Neural progenitor cell (in vitro differentiated cells): ENCODE measurements around the gene ACSS3. TPM values are rescaled to one million over a fixed set of nuclear protein-coding genes. Genes with fewer than 3 reads are reported as not detected.

Experiments
- DNase-seq: peaks from one replicate; pipeline ENCODE4 v3.0.0-alpha.2; 2016; ENCODE audit warnings: low spot score
- H2AFZ ChIP-seq: fragments of 200-600 bp; sonication (generic); replicated peaks from 2 replicates; pipeline ENCODE4 v1.6.1; 2016; ENCODE audit warnings: antibody characterized with exemption
- H3F3A ChIP-seq: fragments of 200-600 bp; sonication (generic); 2 replicates; pipeline ENCODE4 v1.6.1; 2016; ENCODE audit warnings: antibody characterized with exemption, low read depth
- H3K27ac ChIP-seq: fragments of 200-600 bp; sonication (generic); 2 replicates; pipeline ENCODE4 v1.5.1; 2016; ENCODE audit warnings: mild to moderate bottlenecking
- H3K27me3 ChIP-seq: fragments of 200-600 bp; sonication (generic); 2 replicates; pipeline ENCODE4 v1.6.1; 2016; ENCODE audit warnings: mild to moderate bottlenecking, moderate library complexity
- H3K36me3 ChIP-seq: fragments of 200-600 bp; sonication (generic); 2 replicates; pipeline ENCODE4 v1.5.1; 2016
- H3K4me1 ChIP-seq: fragments of 200-600 bp; sonication (generic); 2 replicates; pipeline ENCODE4 v1.6.1; 2016; ENCODE audit warnings: mixed run types
- H3K4me2 ChIP-seq: fragments of 200-600 bp; sonication (generic); 2 replicates; pipeline ENCODE4 v1.6.1; 2016
- H3K4me3 ChIP-seq: fragments of 200-600 bp; sonication (generic); 2 replicates; pipeline ENCODE4 v1.5.1; 2016
- H3K79me2 ChIP-seq: fragments of 200-600 bp; sonication (generic); 2 replicates; pipeline ENCODE4 v1.6.1; 2016; ENCODE audit warnings: low read depth
- H3K9ac ChIP-seq: fragments of 200-600 bp; sonication (generic); 2 replicates; pipeline ENCODE4 v1.6.1; 2016
- H3K9me3 ChIP-seq: fragments of 200-600 bp; sonication (generic); 2 replicates; pipeline ENCODE4 v1.5.1; 2016; ENCODE audit warnings: low read depth
- H4K20me1 ChIP-seq: fragments of 200-600 bp; sonication (generic); 2 replicates; pipeline ENCODE4 v1.6.1; 2016; ENCODE audit warnings: low read depth
- H3K27ac Mint-ChIP-seq: 3 replicates; pipeline ENCODE4 v1.8.0; 2021; ENCODE audit warnings: mixed read lengths
- H3K27me3 Mint-ChIP-seq: 2 replicates; pipeline ENCODE4 v1.8.0; 2022; ENCODE audit warnings: low read depth, mild to moderate bottlenecking, inconsistent platforms, moderate library complexity, mixed read lengths; ENCODE audit not compliant: insufficient read depth
- H3K36me3 Mint-ChIP-seq: 3 replicates; pipeline ENCODE4 v1.8.0; 2021; ENCODE audit warnings: mixed read lengths
- H3K4me1 Mint-ChIP-seq: 3 replicates; pipeline ENCODE4 v1.8.0; 2021; ENCODE audit warnings: mixed read lengths
- H3K4me3 Mint-ChIP-seq: 3 replicates; pipeline ENCODE4 v1.8.0; 2021; ENCODE audit warnings: mild to moderate bottlenecking, moderate library complexity, mixed read lengths
- H3K9me3 Mint-ChIP-seq: 3 replicates; pipeline ENCODE4 v1.8.0; 2020; ENCODE audit warnings: mixed read lengths
- EZH2 ChIP-seq: fragments of 200-600 bp; sonication (generic); IDR thresholded peaks from 2 replicates; pipeline ENCODE4 v1.6.1; 2017; ENCODE audit warnings: antibody characterized with exemption, mild to moderate bottlenecking, moderate library complexity
- EZH2phosphoT487 ChIP-seq: fragments of 200-600 bp; sonication (generic); IDR thresholded peaks from 2 replicates; pipeline ENCODE4 v1.6.1; 2017; ENCODE audit warnings: antibody characterized with exemption
- total RNA-seq: library from RNA; depleted of rRNA; stranded (reverse); fragments of >200 nt; gene quantifications from 2 replicates; pipeline ENCODE4 v1.2.3, GENCODE V29; 2015; ENCODE audit warnings: low replicate concordance
- TF ChIP-seq, protein P1 (sequence below): fragments of 200-600 bp; sonication (generic); IDR thresholded peaks from 2 replicates; pipeline ENCODE4 v1.5.1; 2017; ENCODE audit warnings: antibody characterized with exemption, mild to moderate bottlenecking

ACSS3 gene
- total RNA-seq, 1 donor from 2014 or later: 26.5 TPM

GRCh38 chr12:81229759-81230158 is 151.9 kb downstream of the ACSS3 start:
- Mint-ChIP-seq H3K27ac (no peak overlapping the region), H3K9me3 (no peaks in the 10 kb centered on the region), H3K4me3 (no peak overlapping the region), H3K27me3 (no peaks in the 10 kb centered on the region), H3K36me3 (no peaks in the 10 kb centered on the region), H3K4me1 (peaks cover 17% of the 10 kb centered on the region)
- Histone ChIP-seq H3K9me3 (no peaks in the 10 kb centered on the region), H3F3A (no peaks in the 10 kb centered on the region), H2AFZ (no peak overlapping the region), H3K9ac (no peak overlapping the region), H3K79me2 (no peaks in the 10 kb centered on the region), H3K36me3 (no peaks in the 10 kb centered on the region), H4K20me1 (no peaks in the 10 kb centered on the region), H3K4me3 (no peak overlapping the region), H3K27ac (no peak overlapping the region), H3K4me2 (no peak overlapping the region), H3K4me1 (peaks cover 17% of the 10 kb centered on the region), H3K27me3 (no peaks in the 10 kb centered on the region)
- TF ChIP-seq EZH2phosphoT487 (no peak), EZH2 (no peak)
- TF ChIP-seq, protein P1, sequence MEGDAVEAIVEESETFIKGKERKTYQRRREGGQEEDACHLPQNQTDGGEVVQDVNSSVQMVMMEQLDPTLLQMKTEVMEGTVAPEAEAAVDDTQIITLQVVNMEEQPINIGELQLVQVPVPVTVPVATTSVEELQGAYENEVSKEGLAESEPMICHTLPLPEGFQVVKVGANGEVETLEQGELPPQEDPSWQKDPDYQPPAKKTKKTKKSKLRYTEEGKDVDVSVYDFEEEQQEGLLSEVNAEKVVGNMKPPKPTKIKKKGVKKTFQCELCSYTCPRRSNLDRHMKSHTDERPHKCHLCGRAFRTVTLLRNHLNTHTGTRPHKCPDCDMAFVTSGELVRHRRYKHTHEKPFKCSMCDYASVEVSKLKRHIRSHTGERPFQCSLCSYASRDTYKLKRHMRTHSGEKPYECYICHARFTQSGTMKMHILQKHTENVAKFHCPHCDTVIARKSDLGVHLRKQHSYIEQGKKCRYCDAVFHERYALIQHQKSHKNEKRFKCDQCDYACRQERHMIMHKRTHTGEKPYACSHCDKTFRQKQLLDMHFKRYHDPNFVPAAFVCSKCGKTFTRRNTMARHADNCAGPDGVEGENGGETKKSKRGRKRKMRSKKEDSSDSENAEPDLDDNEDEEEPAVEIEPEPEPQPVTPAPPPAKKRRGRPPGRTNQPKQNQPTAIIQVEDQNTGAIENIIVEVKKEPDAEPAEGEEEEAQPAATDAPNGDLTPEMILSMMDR: no peak
- no peak for DNase-seq

- Histone ChIP-seq H3K36me3 (no peaks in the 10 kb centered on the region), H3K79me2 (no peaks in the 10 kb centered on the region), H3K27me3 (no peaks in the 10 kb centered on the region), H3K9me3 (no peaks in the 10 kb centered on the region), H3K4me1 (peaks cover 7% of the 10 kb centered on the region), H3K4me3 (no peak overlapping the region), H3K4me2 (no peak overlapping the region), H4K20me1 (no peaks in the 10 kb centered on the region), H3K27ac (no peak overlapping the region), H2AFZ (no peak overlapping the region), H3K9ac (no peak overlapping the region), H3F3A (no peaks in the 10 kb centered on the region)
- H3K4me1 Mint-ChIP-seq: peaks cover 15% of the 10 kb centered on the region
- H3K36me3 Mint-ChIP-seq: no peaks in the 10 kb centered on the region
- no peak overlapping the region for H3K27ac Mint-ChIP-seq
- H3K27me3 Mint-ChIP-seq: no peaks in the 10 kb centered on the region
- H3K4me3 Mint-ChIP-seq: no peak overlapping the region
- DNase-seq: no peak
- no peaks in the 10 kb centered on the region for H3K9me3 Mint-ChIP-seq
- TF ChIP-seq EZH2: no peak
- TF ChIP-seq, protein P1: no peak
- no peak for TF ChIP-seq EZH2phosphoT487
Observed at GRCh38 chr12:81231574-81232368, 153.9 kb downstream of the ACSS3 start.

DNA sequence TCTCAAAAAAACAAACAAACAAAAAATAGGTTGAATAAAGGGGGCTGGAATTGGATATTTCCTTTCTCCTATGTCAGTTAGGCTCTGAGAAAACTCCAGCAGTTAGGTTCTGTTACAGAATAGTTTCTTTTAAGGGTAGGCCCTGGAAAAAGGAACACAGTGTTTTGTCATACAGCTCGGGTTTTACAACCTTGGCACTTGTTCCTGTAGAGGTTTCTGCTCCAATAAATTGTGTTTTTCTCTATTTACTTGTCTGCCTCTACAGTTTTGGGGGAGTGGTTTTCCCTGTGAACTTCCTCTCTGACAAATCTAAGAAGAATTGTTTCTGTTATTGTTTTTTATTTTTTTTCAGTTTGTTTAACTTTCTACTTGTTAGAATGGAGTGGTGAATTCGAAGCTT is 167.6 kb downstream of the ACSS3 start:
- Histone ChIP-seq H3K4me2 (peak overlapping the region; percentile 12), H3K27me3 (no peaks in the 10 kb centered on the region), H2AFZ (no peak overlapping the region), H3K4me3 (no peak overlapping the region), H4K20me1 (no peaks in the 10 kb centered on the region), H3K79me2 (no peaks in the 10 kb centered on the region), H3K4me1 (peaks cover 13% of the 10 kb centered on the region), H3K9me3 (no peaks in the 10 kb centered on the region), H3K27ac (peak overlapping the region; percentile 64), H3K9ac (no peak overlapping the region), H3F3A (peaks cover 14% of the 10 kb centered on the region), H3K36me3 (peaks cover 4% of the 10 kb centered on the region)
- Mint-ChIP-seq H3K4me3 (no peak overlapping the region), H3K27ac (peak overlapping the region; percentile 70), H3K27me3 (peaks cover 2% of the 10 kb centered on the region), H3K4me1 (peaks cover 11% of the 10 kb centered on the region), H3K36me3 (peaks cover 7% of the 10 kb centered on the region), H3K9me3 (peaks cover 8% of the 10 kb centered on the region)
- no peak for DNase-seq
- no peak for TF ChIP-seq EZH2
- TF ChIP-seq, protein P1: no peak
- TF ChIP-seq EZH2phosphoT487: no peak
